H9 (cell line): Measurements from ENCODE around the gene TRIM65. TPM values are rescaled to one million over a fixed set of nuclear protein-coding genes. Genes with fewer than 3 reads are reported as not detected.

ENCODE experiments used
- DNase-seq: peaks from one replicate; pipeline ENCODE4 v3.0.0-alpha.2; 2017
- H2AFZ ChIP-seq: one replicate; pipeline ENCODE4 v1.6.1; 2013; ENCODE audit warnings: mild to moderate bottlenecking, low read length, control low read depth, moderate library complexity
- H2AK5ac ChIP-seq: 2 replicates; pipeline ENCODE4 v1.6.1; 2013; ENCODE audit warnings: low read length, control low read depth, mixed read lengths; ENCODE audit not compliant: insufficient read length
- H2BK120ac ChIP-seq: one replicate; pipeline ENCODE4 v1.6.1; 2013; ENCODE audit warnings: low read depth, mild to moderate bottlenecking, low read length, control low read depth, inconsistent platforms; ENCODE audit not compliant: poor library complexity, severe bottlenecking
- H2BK12ac ChIP-seq: 2 replicates; pipeline ENCODE4 v1.6.1; 2013; ENCODE audit warnings: low read length, control low read depth, mixed read lengths, low read depth; ENCODE audit not compliant: insufficient read length
- H2BK15ac ChIP-seq: 2 replicates; pipeline ENCODE4 v1.6.1; 2013; ENCODE audit warnings: low read depth, low read length, control low read depth
- H2BK20ac ChIP-seq: one replicate; pipeline ENCODE4 v1.6.1; 2013; ENCODE audit warnings: low read depth, mild to moderate bottlenecking, low read length, control low read depth, inconsistent platforms; ENCODE audit not compliant: poor library complexity, severe bottlenecking
- H2BK5ac ChIP-seq: 2 replicates; pipeline ENCODE4 v1.6.1; 2013; ENCODE audit warnings: low read length, control low read depth, mixed read lengths; ENCODE audit not compliant: insufficient read length
- H3K14ac ChIP-seq: 2 replicates; pipeline ENCODE4 v1.6.1; 2013; ENCODE audit warnings: low read length, control low read depth; ENCODE audit not compliant: insufficient read depth
- H3K18ac ChIP-seq: 2 replicates; pipeline ENCODE4 v1.6.1; 2013; ENCODE audit warnings: low read depth, mild to moderate bottlenecking, mixed read lengths, low read length, control low read depth; ENCODE audit not compliant: insufficient read length
- H3K23ac ChIP-seq: 2 replicates; pipeline ENCODE4 v1.6.1; 2013; ENCODE audit warnings: low read length, control low read depth, mixed read lengths, low read depth; ENCODE audit not compliant: insufficient read length
- H3K23me2 ChIP-seq: 2 replicates; pipeline ENCODE4 v1.6.1; 2013; ENCODE audit warnings: low read depth, mild to moderate bottlenecking, mixed read lengths, low read length, control low read depth; ENCODE audit not compliant: insufficient read length, poor library complexity, severe bottlenecking
- H3K27ac ChIP-seq: 2 replicates; pipeline ENCODE4 v1.5.1; 2013; ENCODE audit warnings: low read length, control low read depth, mixed read lengths, low read depth; ENCODE audit not compliant: insufficient read length
- H3K27me3 ChIP-seq: 2 replicates; pipeline ENCODE4 v1.6.1; 2013; ENCODE audit warnings: low read length, control low read depth, inconsistent platforms; ENCODE audit not compliant: insufficient read depth
- H3K4ac ChIP-seq: 2 replicates; pipeline ENCODE4 v1.6.1; 2013; ENCODE audit warnings: low read depth, mild to moderate bottlenecking, control low read depth, inconsistent platforms, low read length, moderate library complexity
- H3K4me1 ChIP-seq: 2 replicates; pipeline ENCODE4 v1.6.1; 2013; ENCODE audit warnings: low read length, control low read depth, inconsistent platforms; ENCODE audit not compliant: insufficient read depth
- H3K4me2 ChIP-seq: 2 replicates; pipeline ENCODE4 v1.6.1; 2013; ENCODE audit warnings: low read length, control low read depth, mixed read lengths; ENCODE audit not compliant: insufficient read length, insufficient read depth
- H3K56ac ChIP-seq: 2 replicates; pipeline ENCODE4 v1.6.1; 2013; ENCODE audit warnings: low read depth, mild to moderate bottlenecking, mixed read lengths, low read length, control low read depth; ENCODE audit not compliant: insufficient read length
- H3K79me1 ChIP-seq: 2 replicates; pipeline ENCODE4 v1.6.1; 2013; ENCODE audit warnings: low read depth, mild to moderate bottlenecking, moderate library complexity, low read length, control low read depth, inconsistent platforms; ENCODE audit not compliant: insufficient read depth, poor library complexity, severe bottlenecking
- H3K79me2 ChIP-seq: 2 replicates; pipeline ENCODE4 v1.6.1; 2013; ENCODE audit warnings: low read length, control low read depth, inconsistent platforms; ENCODE audit not compliant: insufficient read depth
- H3K9ac ChIP-seq: 2 replicates; pipeline ENCODE4 v1.6.1; 2013; ENCODE audit warnings: low read length, control low read depth, mixed read lengths; ENCODE audit not compliant: insufficient read length; ENCODE audit errors: extremely low read depth
- H3K9me3 ChIP-seq: one replicate; pipeline ENCODE4 v1.6.1; 2013; ENCODE audit warnings: low read depth, low read length, inconsistent platforms; ENCODE audit not compliant: control insufficient read depth
- H3T11ph ChIP-seq: one replicate; pipeline ENCODE4 v1.6.1; 2013; ENCODE audit warnings: mild to moderate bottlenecking, low read length, control low read depth, inconsistent platforms
- H4K20me1 ChIP-seq: one replicate; pipeline ENCODE4 v1.6.1; 2013; ENCODE audit not compliant: control insufficient read depth, insufficient read length, insufficient read depth
- H4K5ac ChIP-seq: 2 replicates; pipeline ENCODE4 v1.6.1; 2013; ENCODE audit warnings: low read depth, mild to moderate bottlenecking, mixed read lengths, low read length, control low read depth; ENCODE audit not compliant: insufficient read length
- H4K8ac ChIP-seq: replicated peaks from 2 replicates; pipeline ENCODE4 v1.6.1; 2013; ENCODE audit warnings: low read length, control low read depth, mixed read lengths, low read depth; ENCODE audit not compliant: insufficient read length
- H4K91ac ChIP-seq: 2 replicates; pipeline ENCODE4 v1.6.1; 2013; ENCODE audit warnings: low read depth, mild to moderate bottlenecking, moderate library complexity, mixed read lengths, low read length, control low read depth; ENCODE audit not compliant: insufficient read length
- H3K27ac Mint-ChIP-seq, 3 experiments: 2 replicates in 2 of 3; 3 replicates in 1 of 3; pipeline ENCODE4 v1.8.0; 2020 to 2021; ENCODE audit warnings: mixed read lengths in 3 of 3, mild to moderate bottlenecking in 1 of 3, moderate library complexity in 1 of 3
- H3K27me3 Mint-ChIP-seq: 2 replicates; pipeline ENCODE4 v1.8.0; 2021; ENCODE audit warnings: low read depth, mild to moderate bottlenecking, moderate library complexity, mixed read lengths
- H3K36me3 Mint-ChIP-seq, 3 experiments: 2 replicates in 2 of 3; 3 replicates in 1 of 3; pipeline ENCODE4 v1.8.0; 2020 to 2021; ENCODE audit warnings: low read depth in 3 of 3, mixed read lengths in 3 of 3; ENCODE audit not compliant: insufficient read depth in 1 of 3
- H3K4me1 Mint-ChIP-seq, 2 experiments: 2 replicates each; pipeline ENCODE4 v1.8.0; 2020; ENCODE audit warnings: mixed read lengths in 2 of 2
- H3K4me3 Mint-ChIP-seq, 2 experiments: 2 replicates in 1 of 2; 3 replicates in 1 of 2; pipeline ENCODE4 v1.8.0; 2020 to 2021; ENCODE audit warnings: mild to moderate bottlenecking in 2 of 2, mixed read lengths in 2 of 2, moderate library complexity in 1 of 2
- H3K9me3 Mint-ChIP-seq, 2 experiments: 2 replicates in 1 of 2; 3 replicates in 1 of 2; pipeline ENCODE4 v1.8.0; 2020; ENCODE audit warnings: mild to moderate bottlenecking in 2 of 2, mixed read lengths in 2 of 2, moderate library complexity in 1 of 2
- WGBS: extraction: QIAGEN DNeasy Blood & Tissue Kit; methylation state at CpG from one replicate; pipeline ENCODE4 v1.1.7; 2013; ENCODE audit warnings: missing lambda C conversion rate, low lambda C conversion rate, mixed read lengths; ENCODE audit not compliant: insufficient read length; ENCODE audit errors: extremely low coverage; 5-methylcytosine and 5-hydroxymethylcytosine counted together
- total RNA-seq: library from RNA; stranded (reverse); gene quantifications from 2 replicates; pipeline ENCODE4 v1.2.1, GENCODE V29; 2021
- TF ChIP-seq, protein P1 (sequence below): fragments of 200-600 bp; sonication (generic); conservative IDR thresholded peaks from 3 replicates; pipeline ENCODE4 v1.8.0; 2021; ENCODE audit warnings: antibody characterized with exemption, mild to moderate bottlenecking

Gene TRIM65
- total RNA-seq, 1 experiment from 2014 or later: 34.1 TPM

DNA sequence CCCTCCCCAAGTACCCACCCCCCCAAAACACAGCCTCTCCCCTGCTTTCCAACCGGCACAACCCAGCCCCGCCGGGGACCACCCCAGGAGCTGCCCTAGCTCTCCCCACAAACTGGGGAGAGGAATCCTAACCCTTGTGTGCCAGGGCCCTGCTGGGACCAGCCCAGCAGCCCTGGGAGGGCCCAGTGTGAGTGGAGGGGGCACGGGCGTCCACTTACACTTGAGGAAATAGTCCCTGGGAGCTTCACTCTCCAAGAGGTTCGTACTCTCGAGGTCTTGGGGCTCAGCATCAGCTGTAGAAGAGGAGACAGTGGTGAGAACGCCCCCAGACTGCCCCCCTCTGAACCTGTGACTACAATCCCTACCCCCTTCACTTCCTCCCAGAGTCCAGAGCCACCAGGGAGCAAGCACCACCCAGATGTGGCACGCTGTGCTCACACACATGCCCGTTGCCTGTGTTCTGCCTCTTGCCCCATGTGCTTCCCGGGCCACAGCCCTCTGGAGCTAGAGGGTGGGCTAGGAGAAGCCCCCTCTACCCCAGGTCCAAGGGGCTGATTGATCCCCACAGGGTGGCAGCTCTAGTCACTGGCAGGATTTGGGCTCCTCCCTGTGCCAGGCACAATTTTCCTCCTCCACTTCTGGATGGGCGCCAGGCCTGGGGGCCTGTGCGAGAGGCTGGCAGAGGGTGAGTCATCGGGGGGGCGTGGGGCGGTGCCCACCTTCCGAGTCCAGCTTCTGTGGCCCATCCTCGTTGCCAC, 21.4 kb downstream of the TRIM65 start:
- no peak overlapping the region for H2BK20ac ChIP-seq

More for the DNA sequence above, 21.4 kb downstream of the TRIM65 start:
- H3K4ac ChIP-seq: no peak overlapping the region
- H4K5ac ChIP-seq: no peak overlapping the region
- no peaks in the 10 kb centered on the region for H3K9me3 ChIP-seq
- H4K8ac ChIP-seq: no peak overlapping the region
- no peak overlapping the region for H3K27ac Mint-ChIP-seq
- H3K23me2 ChIP-seq: peaks cover 10% of the 10 kb centered on the region
- H3K18ac ChIP-seq: no peak overlapping the region
- no peak overlapping the region for H3K4me2 ChIP-seq
- no peak overlapping the region for H2BK5ac ChIP-seq
- peaks cover 3% of the 10 kb centered on the region; the same call in 1 of the 2 replicates for H3K27me3 ChIP-seq
- no peak overlapping the region for H3K23ac ChIP-seq
- no peaks in the 10 kb centered on the region; a peak in 1 of 5 replicates for H3K9me3 Mint-ChIP-seq
- H2BK120ac ChIP-seq: no peak overlapping the region
- no peaks in the 10 kb centered on the region for H3K79me1 ChIP-seq
- H2BK12ac ChIP-seq: no peak overlapping the region
- H3T11ph ChIP-seq: no peak overlapping the region
- no peaks in the 10 kb centered on the region for H4K20me1 ChIP-seq
- WGBS: no CpG with 5 or more reads among the region's 18 CpGs
- no peak overlapping the region for H3K56ac ChIP-seq
- TF ChIP-seq, protein P1, sequence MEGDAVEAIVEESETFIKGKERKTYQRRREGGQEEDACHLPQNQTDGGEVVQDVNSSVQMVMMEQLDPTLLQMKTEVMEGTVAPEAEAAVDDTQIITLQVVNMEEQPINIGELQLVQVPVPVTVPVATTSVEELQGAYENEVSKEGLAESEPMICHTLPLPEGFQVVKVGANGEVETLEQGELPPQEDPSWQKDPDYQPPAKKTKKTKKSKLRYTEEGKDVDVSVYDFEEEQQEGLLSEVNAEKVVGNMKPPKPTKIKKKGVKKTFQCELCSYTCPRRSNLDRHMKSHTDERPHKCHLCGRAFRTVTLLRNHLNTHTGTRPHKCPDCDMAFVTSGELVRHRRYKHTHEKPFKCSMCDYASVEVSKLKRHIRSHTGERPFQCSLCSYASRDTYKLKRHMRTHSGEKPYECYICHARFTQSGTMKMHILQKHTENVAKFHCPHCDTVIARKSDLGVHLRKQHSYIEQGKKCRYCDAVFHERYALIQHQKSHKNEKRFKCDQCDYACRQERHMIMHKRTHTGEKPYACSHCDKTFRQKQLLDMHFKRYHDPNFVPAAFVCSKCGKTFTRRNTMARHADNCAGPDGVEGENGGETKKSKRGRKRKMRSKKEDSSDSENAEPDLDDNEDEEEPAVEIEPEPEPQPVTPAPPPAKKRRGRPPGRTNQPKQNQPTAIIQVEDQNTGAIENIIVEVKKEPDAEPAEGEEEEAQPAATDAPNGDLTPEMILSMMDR: no peak
- no peak overlapping the region for H2AK5ac ChIP-seq
- no peak overlapping the region for H2BK15ac ChIP-seq
- no peak overlapping the region for H3K4me3 Mint-ChIP-seq
- no peaks in the 10 kb centered on the region for H3K79me2 ChIP-seq
- H3K36me3 Mint-ChIP-seq: no peaks in the 10 kb centered on the region; a peak in 2 of 7 replicates
- H3K4me1 Mint-ChIP-seq: peaks cover 23 to 25% of the 10 kb centered on the region in 2 experiments
- peaks cover 3% of the 10 kb centered on the region; the same call in 1 of the 2 replicates for H3K4me1 ChIP-seq
- no peak overlapping the region for H3K27ac ChIP-seq
- no peak overlapping the region for H4K91ac ChIP-seq
- no peak overlapping the region for H3K14ac ChIP-seq
- no peak overlapping the region for H2AFZ ChIP-seq
- no peak overlapping the region for H3K9ac ChIP-seq
- H3K27me3 Mint-ChIP-seq: peaks cover 34% of the 10 kb centered on the region
- DNase-seq: no peak
